HG03095 (cell line): Measurements from ENCODE around the gene INPP5J.
"Not testable (repeated sequence)": the region's sequence is repeated elsewhere in the genome, so short reads cannot be mapped to it uniquely, and the experiment has no call there.

Experiments
- ATAC-seq: cut with Tn5 transposase; IDR thresholded peaks from one replicate; pipeline ENCODE4 v1.9.1; 2021; ENCODE audit warnings: moderate library complexity; ENCODE audit not compliant: unreplicated experiment

The INPP5J gene

DNA sequence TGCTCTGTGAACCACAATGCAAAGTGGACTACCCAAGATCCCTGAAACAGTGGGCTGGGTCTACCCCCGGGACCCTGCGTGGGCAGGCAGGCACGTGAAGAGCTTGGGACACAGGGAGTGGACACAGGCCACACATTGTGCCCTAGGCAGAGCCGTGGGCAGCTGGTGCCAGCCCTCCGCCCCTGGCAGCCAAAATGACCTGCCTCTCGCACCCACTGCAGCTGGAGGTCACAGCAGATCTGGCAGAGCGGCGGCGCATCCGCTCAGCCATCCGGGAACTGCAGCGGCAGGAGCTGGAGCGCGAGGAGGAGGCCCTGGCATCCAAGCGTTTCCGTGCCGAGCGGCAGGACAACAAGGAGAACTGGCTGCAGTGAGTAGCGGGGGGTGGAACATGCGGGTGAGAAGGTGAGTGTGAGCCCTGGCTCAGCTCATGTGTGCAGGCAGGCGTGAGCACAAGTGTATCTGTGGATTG is 35.0 kb upstream of the INPP5J start:
- ATAC-seq: no peak

DNA sequence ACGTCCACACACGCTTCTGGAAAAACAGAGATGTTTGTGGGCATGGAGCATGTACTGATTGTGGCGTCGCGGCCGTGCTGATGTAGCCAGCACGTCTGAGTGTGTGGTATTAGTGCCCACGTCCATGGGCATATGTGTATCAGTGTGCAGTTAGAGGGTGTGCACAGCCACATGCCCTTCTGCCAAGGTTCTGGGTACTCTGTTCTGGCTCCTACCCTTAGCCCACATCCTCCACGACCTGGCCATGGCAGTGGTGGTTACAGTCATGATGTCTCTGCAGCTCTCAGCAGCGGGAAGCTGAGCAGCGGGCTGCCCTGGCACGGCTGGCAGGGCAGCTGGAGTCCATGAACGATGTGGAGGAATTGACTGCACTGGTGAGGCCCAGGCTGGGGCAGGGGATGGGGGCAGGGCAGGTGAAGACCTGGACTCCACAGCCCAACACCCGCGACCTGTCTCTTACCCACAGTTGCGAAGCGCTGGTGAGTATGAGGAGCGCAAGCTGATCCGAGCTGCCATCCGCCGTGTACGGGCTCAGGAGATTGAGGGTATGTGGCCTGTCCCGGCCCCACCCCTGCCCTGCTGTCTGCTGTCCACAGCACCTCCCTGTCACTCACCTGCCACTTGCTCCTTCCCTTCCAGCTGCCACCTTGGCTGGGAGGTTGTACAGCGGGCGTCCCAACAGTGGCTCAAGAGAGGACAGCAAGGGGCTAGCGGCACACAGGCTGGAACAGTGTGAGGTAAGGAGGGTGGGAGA is 34.4 kb upstream of the INPP5J start:
- ATAC-seq: no peak

DNA sequence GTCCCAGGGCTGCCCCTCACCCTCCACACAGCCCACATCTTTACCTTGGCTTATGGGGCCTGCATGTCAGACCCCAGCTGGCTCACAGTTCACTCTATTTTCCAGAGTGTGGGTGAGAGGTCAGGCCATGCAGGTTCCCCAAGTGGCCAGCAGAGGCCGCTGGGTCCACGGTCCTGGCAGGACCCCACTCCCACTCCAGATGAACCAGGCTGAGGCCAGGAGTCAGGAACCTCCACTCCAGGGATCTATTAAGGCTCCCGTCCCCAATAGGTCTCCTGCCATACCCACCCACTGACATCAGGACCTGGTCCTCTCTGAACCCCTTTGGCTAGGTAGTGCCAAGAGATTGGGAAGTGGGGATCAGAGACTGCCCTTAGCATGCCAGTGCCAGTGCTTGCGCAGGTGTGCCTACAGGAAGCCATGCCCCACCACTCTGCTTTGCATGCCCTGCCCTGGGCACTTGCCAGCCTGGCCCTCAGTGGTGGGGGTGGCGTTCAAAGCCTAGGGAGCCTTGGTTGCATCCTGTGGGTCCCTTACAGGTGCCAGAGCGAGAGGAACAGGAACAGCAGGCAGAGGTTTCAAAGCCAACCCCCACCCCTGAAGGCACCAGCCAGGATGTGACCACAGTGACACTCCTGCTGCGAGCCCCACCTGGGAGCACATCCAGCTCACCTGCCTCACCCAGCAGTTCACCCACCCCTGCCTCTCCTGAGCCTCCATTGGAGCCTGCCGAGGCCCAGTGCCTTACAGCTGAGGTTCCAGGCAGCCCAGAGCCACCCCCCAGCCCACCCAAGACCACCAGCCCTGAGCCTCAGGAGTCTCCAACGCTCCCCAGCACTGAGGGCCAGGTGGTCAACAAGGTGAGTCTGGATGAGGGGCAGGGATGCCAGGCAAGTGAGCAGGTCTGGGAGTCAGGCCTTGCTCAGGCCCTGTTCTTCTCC is 33.3 kb upstream of the INPP5J start:
- no peak for ATAC-seq

DNA sequence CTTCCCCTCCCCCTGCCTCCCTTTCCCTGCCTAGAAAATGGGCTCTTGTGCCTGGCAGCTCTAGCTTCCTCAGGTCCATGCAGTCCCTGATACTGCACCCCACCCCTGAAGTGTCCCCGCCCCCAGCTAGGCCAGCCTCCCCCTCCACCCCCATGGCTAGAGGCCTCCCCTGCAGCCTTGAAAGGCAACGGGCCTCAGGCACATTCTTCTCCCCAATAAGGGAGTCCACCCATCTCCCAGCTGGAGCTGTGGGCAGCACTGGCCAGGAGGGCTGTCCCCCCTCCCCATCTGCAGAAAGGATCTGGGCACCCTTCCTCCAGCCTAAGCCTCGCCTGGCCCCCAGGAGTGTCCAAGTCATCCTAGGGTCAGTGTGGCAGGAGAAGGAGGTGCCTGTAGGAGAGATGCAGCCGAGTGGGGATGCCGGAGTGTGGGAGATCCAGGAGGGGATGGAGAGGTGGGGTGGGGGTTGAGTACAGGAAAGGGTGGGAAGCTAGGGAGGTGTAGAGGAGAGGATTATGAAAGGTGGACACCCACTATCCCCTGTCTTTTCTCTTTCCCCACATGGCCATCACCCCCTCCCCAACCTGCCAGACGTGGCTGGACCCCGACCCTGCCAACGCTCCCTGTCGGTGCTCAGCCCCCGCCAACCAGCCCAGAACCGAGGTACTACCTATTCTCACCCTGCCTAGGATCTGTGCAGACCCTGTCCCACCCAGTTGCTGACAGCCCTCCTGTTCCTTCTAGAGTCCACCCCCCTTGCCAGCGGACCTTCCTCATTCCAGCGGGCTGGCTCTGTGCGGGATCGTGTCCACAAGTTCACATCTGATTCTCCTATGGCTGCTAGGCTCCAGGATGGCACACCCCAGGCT is 32.3 kb upstream of the INPP5J start:
- ATAC-seq: no peak

DNA sequence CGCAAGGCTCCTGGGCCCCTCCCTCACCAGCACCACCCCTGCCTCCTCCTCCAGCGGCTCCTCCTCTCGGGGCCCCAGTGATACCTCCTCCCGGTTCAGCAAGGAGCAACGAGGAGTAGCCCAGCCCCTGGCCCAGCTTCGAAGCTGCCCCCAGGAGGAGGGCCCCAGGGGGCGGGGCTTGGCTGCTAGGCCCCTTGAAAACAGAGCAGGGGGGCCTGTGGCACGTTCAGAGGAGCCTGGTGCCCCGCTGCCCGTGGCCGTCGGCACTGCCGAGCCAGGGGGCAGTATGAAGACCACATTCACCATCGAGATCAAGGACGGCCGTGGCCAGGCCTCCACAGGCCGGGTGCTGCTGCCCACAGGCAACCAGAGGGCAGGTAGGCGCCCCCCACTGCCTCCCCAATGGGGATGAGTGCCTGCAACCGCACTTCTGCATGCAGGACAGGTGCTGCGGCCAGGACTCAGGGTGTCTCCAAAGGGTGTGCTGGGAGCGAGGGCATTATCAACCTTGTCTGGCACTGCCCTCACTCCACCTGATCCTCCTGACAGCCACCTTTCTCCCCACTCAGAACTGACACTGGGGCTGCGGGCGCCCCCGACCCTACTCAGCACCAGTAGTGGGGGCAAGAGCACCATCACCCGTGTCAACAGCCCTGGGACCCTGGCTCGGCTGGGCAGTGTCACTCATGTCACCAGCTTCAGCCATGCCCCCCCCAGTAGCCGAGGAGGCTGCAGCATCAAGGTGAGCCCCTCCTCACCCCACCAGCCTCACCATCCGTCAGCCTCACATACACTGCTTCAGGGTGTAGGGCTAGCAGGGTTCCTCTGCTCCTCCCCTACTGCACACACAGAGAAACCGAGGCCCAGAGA is 31.4 kb upstream of the INPP5J start:
- no peak for ATAC-seq

DNA sequence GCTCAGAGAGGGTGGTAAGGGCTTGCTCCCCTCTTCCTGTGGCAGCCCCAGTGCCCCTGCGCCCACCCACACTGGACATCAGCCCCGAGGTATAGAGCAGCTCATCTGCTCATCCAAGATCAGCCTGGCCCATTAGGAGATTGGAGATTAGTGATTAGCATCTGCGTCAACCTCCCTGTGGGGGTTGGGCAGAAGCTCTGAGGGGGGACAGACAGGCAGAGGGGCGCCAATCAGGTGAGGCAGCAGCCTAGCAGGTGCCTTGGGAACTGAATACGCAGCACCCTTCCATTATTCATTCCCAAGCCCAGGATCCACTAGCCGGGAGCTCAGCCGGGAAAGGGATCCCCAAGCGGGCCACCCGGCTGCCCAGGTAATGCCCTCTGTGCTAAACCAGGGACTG is 30.6 kb upstream of the INPP5J start:
- no peak for ATAC-seq

DNA sequence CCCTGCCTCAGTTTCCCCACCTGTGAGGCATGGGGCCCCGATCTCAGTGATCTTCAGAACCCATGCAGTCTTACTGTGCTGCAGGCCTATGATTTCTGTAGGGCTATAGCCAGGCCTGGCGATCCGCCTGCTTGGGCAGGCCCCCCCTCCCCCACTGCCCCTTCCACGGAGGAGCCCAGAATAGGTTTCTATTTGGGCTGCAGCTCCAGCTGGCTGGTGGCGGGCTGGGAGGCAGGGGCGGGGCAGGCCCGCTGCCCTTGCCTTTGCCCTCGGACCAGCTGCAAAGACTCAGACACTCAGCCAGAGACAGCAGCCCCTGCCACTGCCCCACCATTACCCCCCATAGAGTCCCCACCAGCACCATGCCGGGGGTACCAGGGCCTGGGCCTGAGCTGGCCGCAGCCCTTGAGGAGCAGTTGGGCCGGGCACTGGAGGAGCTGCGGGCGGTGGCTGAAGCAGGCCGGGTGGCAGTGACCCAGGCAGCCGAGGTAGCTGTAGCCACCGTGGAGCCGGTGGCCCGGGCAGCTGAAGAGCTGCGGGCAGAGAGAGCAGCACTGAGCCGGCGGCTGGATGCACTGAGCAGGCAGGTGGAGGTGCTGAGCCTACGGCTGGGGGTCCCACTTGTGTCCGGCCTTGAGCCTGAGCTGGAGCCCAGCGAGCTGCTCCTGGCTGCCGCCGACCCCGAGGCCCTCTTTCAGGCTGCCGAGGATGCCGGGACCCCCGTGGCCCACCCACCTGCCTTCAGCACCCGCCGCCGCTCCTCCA is 29.5 kb upstream of the INPP5J start:
- ATAC-seq: no peak

DNA sequence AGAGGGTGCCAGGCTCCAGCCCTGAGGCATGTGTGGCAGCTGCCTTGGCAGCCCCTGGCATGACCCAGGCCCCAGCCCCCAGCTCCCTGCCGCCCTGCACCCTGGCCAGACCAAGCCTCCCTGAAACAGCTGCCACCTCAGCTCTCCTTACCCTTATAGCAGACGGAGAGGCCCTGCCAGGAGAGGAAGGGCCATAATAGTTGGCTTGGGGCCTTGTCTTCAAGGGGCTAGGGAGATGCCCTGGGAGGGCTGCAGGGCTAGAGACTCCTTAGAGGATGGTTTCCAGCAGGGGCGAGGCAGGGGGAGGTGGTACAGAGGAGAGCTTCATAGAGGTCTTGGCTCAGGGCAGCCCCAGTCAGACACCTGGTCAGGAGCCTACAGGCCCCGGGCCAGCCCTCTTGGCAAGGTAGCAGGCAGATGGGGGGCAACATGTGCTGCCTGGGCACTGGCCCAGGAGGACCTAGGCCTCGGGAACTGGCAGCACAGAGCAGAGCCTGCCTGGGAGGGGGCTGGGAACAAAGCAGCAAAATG is 28.7 kb upstream of the INPP5J start:
- no peak for ATAC-seq

DNA sequence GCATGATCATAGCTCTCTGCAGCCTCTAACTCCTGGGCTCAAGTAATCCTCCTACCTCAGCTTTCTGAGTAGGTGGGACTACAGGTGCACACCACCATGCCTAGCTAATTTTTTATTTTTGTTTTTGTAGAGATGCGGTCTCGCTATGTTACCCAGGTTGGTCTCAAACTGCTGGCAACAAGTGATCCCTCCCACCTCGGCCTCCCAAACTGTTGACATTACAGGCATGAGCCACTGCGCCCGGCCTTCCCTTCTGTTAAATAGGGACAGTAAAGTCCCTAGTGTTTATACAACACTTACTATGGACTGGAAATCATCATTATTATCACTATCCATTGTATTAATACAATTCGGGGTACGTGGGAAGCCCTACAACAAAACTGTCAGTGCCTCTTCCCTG is 28.0 kb upstream of the INPP5J start:
- no peak for ATAC-seq

DNA sequence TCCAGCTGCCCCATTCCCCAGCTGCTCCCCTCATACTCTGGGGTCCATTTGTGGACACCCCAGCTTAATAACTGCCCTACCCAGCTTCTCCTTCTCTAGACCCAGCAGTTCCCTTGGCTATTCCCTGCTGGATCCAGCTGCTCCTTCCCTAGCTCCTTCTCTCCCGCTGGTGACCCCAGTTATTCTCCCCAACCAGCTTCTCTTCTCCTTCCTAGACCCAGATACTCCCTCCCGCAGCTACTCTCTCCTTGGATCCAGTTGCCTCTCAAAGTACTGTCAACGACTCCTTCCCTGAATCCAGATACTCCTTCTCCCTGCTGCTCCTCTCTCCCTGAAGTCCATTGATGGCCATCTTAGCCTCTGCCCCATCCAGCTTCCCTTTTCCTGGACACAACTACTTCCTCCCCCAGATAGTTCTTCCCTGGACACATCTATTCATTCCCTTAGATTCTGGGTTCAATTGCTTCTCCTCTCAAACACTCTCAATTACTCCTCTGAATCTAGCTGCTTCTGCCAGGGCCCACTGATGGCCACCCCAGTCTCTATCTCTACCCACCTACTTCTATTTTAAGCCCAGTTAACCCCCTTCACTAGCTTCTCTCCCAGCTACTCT is 27.0 kb upstream of the INPP5J start:
- ATAC-seq: no peak

DNA sequence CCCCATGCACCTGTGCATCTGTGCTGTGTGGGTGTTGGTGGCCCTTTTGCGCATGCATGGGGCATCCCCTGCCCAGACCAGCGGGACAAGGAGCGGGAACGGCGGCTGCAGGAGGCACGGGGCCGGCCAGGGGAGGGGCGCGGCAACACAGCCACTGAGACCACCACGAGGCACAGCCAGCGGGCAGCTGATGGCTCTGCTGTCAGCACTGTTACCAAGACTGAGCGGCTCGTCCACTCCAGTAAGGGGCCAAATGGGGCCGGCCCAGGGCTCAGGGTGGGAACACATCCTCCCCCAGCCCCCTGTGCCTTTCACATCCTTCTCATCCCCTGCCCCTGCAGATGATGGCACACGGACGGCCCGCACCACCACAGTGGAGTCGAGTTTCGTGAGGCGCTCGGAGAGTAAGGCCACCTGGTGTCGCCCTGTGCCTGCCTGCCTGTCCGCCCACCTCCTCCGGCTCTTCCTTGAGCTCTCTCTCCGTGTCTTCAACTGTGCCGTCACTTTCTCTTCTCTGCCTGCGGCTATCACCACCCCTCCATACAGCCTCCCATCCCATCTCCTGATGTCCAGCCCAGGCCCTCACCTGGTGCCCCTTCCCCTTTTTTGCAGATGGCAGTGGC is 26.0 kb upstream of the INPP5J start:
- no peak for ATAC-seq

DNA sequence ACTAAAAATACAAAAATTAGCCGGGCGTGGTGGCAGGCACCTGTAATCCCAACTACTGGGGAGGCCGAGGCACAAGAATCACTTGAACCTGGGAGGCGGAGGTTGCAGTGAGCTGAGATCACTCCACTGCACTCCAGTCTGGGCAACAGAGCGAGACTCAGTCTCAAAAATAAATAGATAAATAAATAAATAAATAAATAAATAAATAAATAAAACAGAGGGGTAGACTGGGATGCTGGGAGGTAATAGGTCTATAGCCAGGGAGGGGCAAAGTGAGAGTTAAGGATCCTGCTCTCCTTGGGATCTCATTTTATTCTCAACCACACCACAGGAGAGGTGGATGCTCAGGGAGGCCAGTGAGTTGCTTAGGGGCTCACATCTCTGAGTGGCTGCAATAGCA is 25.2 kb upstream of the INPP5J start:
- ATAC-seq: not testable (repeated sequence)

DNA sequence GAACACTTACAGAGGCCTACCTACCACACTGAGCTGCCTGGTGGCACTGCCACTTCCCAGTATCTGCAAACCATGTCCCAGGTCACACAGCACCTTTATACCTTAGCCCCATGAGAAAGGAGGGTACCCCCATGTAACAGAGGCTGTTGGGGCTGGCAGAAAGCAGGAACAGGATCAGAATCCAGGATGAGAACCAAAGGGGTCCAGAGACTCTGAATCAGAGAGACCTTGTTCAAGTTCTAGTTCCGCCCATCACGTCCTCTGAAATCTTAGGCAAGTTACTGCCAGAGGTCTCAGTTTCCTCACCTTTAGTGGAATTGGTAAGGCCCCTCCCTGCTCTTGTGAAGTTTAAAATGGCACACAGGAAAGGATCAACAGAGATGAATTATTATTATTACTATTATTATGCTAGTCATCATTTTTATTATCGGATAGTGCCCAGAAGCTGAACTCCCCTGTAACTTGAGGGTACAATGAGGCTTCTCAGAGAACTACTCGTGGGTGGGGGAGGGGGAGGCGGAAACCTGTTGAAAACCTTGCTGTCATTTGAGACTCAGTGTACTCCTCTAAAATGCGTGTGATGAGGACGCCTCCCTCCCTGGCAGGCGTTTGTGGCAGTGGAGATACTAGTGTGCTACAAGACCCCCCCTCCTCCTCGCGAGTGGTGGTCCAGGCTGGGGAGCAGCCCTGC is 24.7 kb upstream of the INPP5J start:
- ATAC-seq: no peak

DNA sequence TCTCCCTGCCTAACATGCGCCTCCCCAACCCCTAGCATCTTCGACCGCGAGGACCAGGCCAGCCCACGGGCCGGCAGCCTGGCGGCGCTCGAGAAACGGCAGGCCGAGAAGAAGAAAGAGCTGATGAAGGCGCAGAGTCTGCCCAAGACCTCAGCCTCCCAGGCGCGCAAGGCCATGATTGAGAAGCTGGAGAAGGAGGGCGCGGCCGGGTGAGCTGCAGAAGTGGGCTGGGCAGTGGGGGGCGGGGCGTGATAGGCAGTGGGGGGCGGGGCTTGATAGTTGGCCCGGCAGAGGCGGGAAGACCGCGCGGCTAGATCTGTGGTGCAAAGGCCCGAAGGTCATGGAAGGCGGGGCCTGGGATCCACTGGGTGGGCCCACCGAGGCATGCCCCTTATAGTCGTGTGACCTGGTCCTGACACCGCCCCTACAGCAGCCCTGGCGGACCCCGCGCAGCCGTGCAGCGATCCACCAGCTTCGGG is 24.1 kb upstream of the INPP5J start:
- no peak for ATAC-seq

DNA sequence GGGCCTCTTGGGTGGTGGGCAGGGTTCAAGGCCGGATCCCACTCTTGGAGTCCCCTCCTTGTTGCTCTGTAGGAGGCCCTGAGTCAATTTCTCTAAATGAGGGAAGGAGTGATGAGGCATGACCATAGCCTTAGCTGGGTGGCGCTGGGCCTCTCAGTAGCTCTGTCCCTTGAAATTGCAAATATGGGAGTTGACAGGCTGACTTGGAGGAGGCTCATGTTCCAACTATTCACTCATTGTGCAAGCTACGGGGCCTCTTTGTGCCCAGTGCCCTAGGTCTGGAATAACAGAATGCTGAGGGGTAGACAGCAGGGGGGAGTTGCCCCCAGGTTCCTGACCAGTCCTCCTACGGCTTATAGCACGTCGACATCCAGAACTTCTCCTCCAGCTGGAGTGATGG is 23.4 kb upstream of the INPP5J start:
- ATAC-seq: no peak

DNA sequence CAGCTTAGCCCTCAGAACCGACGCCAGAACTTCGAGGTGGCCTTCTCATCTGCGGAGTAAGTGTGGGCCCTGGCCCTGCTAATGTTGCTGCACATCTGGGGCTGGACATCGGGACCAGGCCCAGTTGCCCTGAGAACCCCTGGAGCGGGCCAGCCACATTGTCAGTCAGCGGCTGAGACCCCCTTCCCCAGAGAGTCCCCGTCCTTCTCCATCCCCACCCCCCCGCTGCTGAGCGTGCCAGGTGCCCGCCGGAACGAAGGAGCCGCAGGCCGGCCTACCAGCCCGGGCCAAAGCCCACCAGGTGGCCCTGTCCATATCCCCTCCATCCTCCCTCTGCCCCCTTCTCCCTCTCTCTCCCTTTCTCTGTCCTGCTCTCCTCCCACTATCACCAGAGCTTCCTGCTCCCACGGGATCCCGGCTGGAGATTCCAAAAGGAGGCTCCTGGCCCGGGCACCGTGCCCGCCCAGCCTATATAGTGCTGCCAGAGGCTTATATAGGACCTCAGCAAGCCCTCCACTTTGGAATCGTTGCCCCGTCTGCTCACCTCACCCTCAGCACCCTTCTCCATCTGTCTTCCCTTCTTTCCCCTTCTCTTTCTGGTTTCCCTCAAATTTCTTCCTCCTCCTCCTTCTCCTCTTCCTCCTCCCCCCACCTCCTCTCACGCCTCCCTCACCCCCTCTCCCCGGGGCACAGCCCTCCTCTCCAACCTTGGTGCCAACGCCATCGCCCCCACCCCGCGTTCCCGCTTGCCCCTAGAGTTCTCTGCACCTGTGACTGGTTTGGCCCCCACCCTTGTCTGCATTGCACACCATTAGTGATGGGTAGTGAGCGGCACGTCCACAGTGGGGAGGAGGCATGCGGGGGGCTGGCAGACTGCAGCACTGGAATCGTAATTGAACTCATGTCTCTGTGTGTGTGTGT is 22.7 kb upstream of the INPP5J start:
- no peak for ATAC-seq
